ENCODE measurements around the gene NCKAP5L. TPM values are rescaled to one million over a fixed set of nuclear protein-coding genes. Genes with fewer than 3 reads are reported as not detected.
"Not testable (repeated sequence)": the region's sequence is repeated elsewhere in the genome, so short reads cannot be mapped to it uniquely, and the experiment has no call there.

NCKAP5L gene
- total RNA-seq, 2 experiments from 2014 or later = 9.2 to 9.8 TPM

GRCh38 chr12:49864798-49865090 lies 36.5 kb upstream of the NCKAP5L start:
- ATAC-seq (ENCODE audit: poor library complexity) = no peak
- intact Hi-C loops (cut with DNase I, micrococcal nuclease) = loop anchor here in 1 of 2 experiments (5.0 kb wide), 1 partner anchor 193 kb away; the partner anchor contains the start of gene ASIC1
- CTCF ChIA-PET = no interaction called here

GRCh38 chr12:49863946-49864797 lies 36.0 kb upstream of the NCKAP5L start:
- no peak overlapping the region for H3K27ac Mint-ChIP-seq
- TF ChIP-seq CTCF (IDR thresholded peaks at IDR 0.05) = no peak
- DNase-seq = no peak

More at GRCh38 chr12:49864798-49865090, 36.5 kb upstream of the NCKAP5L start:
- no peaks in the 10 kb centered on the region for H3K27me3 Mint-ChIP-seq
- Histone ChIP-seq H3K27ac (ENCODE audit: low read depth in 1 of 2, low read length in 2 of 2) (no peak overlapping the region), H3K4me3 (ENCODE audit: low read length) (no peak overlapping the region), H3K9me3 (ENCODE audit: control insufficient read depth in 1 of 2, insufficient read depth in 1 of 2, low read length in 2 of 2) (no peaks in the 10 kb centered on the region), H3K27me3 (ENCODE audit: control insufficient read depth in 1 of 2, insufficient read depth in 2 of 2, low read length in 2 of 2) (peaks cover 0 to 3% of the 10 kb centered on the region in 2 experiments), H3K36me3 (ENCODE audit: insufficient read depth, low read length) (no peaks in the 10 kb centered on the region), H3K4me1 (ENCODE audit: insufficient read depth, low read length) (peaks cover 5% of the 10 kb centered on the region)
- H3K4me3 Mint-ChIP-seq = no peak overlapping the region
- no peaks in the 10 kb centered on the region for H3K9me3 Mint-ChIP-seq
- POLR2A ChIA-PET = no interaction called here
- no peak overlapping the region for H3K27ac Mint-ChIP-seq
- TF ChIP-seq CTCF (IDR thresholded peaks at IDR 0.05) = no peak
- H3K4me1 Mint-ChIP-seq (ENCODE audit: low read depth) = no peaks in the 10 kb centered on the region
- H3K36me3 Mint-ChIP-seq (ENCODE audit: low read depth) = no peaks in the 10 kb centered on the region
- no peak for DNase-seq

GRCh38 chr12:49860921-49861320 lies 32.7 kb upstream of the NCKAP5L start:
- POLR2A ChIA-PET; H3K27ac Mint-ChIP-seq; H3K4me1 Mint-ChIP-seq (ENCODE audit: low read depth); H3K4me1 ChIP-seq (ENCODE audit: insufficient read depth, low read length); H3K27me3 Mint-ChIP-seq; H3K27ac ChIP-seq (ENCODE audit: low read depth in 1 of 2, low read length in 2 of 2); DNase-seq; H3K9me3 ChIP-seq (ENCODE audit: control insufficient read depth in 1 of 2, insufficient read depth in 1 of 2, low read length in 2 of 2); H3K36me3 Mint-ChIP-seq (ENCODE audit: low read depth); H3K4me3 ChIP-seq (ENCODE audit: low read length); intact Hi-C loops (cut with DNase I, micrococcal nuclease); CTCF ChIA-PET; ATAC-seq (ENCODE audit: poor library complexity); H3K9me3 Mint-ChIP-seq; H3K36me3 ChIP-seq (ENCODE audit: insufficient read depth, low read length); H3K27me3 ChIP-seq (ENCODE audit: control insufficient read depth in 1 of 2, insufficient read depth in 2 of 2, low read length in 2 of 2); H3K4me3 Mint-ChIP-seq: not testable (repeated sequence)

More at GRCh38 chr12:49863946-49864797, 36.0 kb upstream of the NCKAP5L start:
- Mint-ChIP-seq H3K36me3 (ENCODE audit: low read depth) (no peaks in the 10 kb centered on the region), H3K27me3 (no peaks in the 10 kb centered on the region), H3K4me1 (ENCODE audit: low read depth) (no peaks in the 10 kb centered on the region), H3K4me3 (no peak overlapping the region), H3K9me3 (no peaks in the 10 kb centered on the region)
- H3K27me3 ChIP-seq (ENCODE audit: control insufficient read depth in 1 of 2, insufficient read depth in 2 of 2, low read length in 2 of 2) = peaks cover 0 to 3% of the 10 kb centered on the region in 2 experiments
- peaks cover 5% of the 10 kb centered on the region for H3K4me1 ChIP-seq (ENCODE audit: insufficient read depth, low read length)
- POLR2A ChIA-PET = no interaction called here
- H3K27ac ChIP-seq (ENCODE audit: low read depth in 1 of 2, low read length in 2 of 2) = no peak overlapping the region
- no peaks in the 10 kb centered on the region for H3K9me3 ChIP-seq (ENCODE audit: control insufficient read depth in 1 of 2, insufficient read depth in 1 of 2, low read length in 2 of 2)
- no peak overlapping the region for H3K4me3 ChIP-seq (ENCODE audit: low read length)
- no peaks in the 10 kb centered on the region for H3K36me3 ChIP-seq (ENCODE audit: insufficient read depth, low read length)
- CTCF ChIA-PET = interaction anchor here (1.0 kb wide), 1 partner anchor 103 kb away, joined by 3 read pairs; no protein-coding TSS in a partner anchor
- intact Hi-C loops (cut with DNase I, micrococcal nuclease) = no loop called here
- no peak for ATAC-seq (ENCODE audit: poor library complexity)

- H3K27me3 ChIP-seq (ENCODE audit: control insufficient read depth in 1 of 2, insufficient read depth in 2 of 2, low read length in 2 of 2); H3K4me1 Mint-ChIP-seq (ENCODE audit: low read depth); H3K9me3 ChIP-seq (ENCODE audit: control insufficient read depth in 1 of 2, insufficient read depth in 1 of 2, low read length in 2 of 2); H3K9me3 Mint-ChIP-seq; CTCF ChIA-PET; DNase-seq; H3K27ac Mint-ChIP-seq; POLR2A ChIA-PET; ATAC-seq (ENCODE audit: poor library complexity); H3K27ac ChIP-seq (ENCODE audit: low read depth in 1 of 2, low read length in 2 of 2); H3K27me3 Mint-ChIP-seq; H3K4me1 ChIP-seq (ENCODE audit: insufficient read depth, low read length); H3K4me3 ChIP-seq (ENCODE audit: low read length); H3K36me3 ChIP-seq (ENCODE audit: insufficient read depth, low read length); intact Hi-C loops (cut with DNase I, micrococcal nuclease); H3K36me3 Mint-ChIP-seq (ENCODE audit: low read depth); H3K4me3 Mint-ChIP-seq: not testable (repeated sequence)
Observed at GRCh38 chr12:49855890-49856289, 27.7 kb upstream of the NCKAP5L start.
